ENCODE results near the gene GARIN6. TPM values are rescaled to one million over a fixed set of nuclear protein-coding genes. Genes with fewer than 3 reads are reported as not detected.
"Not testable (repeated sequence)": the region's sequence is repeated elsewhere in the genome, so short reads cannot be mapped to it uniquely, and the experiment has no call there.

Gene GARIN6
- total RNA-seq, result not detected in 2 replicates

DNA sequence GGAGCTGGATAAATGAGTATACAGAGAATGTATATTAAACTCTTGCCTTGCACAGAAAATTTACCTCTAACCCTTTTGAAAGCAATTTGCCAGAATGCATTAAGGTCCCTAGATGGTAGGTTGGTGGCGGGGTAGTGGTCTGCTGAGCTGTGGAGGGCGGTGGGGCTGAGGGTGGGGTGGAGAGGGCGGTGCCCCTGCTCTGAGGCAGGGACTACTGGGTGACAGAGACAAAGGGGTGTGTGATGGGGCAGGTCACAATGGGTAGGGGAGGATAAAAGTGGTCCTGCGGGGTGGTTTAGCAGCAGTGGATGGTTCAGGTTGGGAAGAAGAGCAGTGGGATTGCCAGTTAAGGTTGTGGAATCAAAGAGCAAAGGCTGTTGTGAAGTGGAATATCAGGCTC lies at the start of gene GARIN6:
Gene GARIN6 (plus strand): TSS at position 301 of the 400 bp plus-strand sequence. CDS start 422 bp downstream, outside the sequence.
- H3K9me3 Mint-ChIP-seq, result no peaks in the 10 kb centered on the region
- no peaks in the 10 kb centered on the region for H3K36me3 Mint-ChIP-seq (ENCODE audit: low read depth)

DNA sequence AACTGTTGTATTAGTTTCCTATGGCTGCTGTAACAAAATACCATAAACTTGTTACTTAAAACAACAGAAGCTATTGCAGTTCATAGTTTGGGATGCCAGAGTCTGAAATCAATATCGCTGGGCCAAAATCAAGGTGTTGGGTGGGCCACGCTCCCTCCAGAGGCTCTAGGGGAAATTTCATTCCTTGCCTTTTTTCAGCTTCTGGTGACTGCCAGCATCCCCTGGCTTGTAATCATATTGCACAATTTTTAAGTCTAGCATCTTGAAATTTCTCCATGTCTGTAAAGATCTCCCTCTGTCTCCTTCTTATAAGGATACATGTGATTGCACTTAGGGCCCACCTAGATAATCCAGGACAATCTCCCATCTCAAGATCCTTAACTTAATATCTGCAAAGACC lies 48.8 kb upstream of the GARIN6 start:
- no peaks in the 10 kb centered on the region for H3K9me3 Mint-ChIP-seq
- no peak overlapping the region for H3K4me3 Mint-ChIP-seq
- no peak overlapping the region for H3K27ac Mint-ChIP-seq
- DNase-seq (ENCODE audit: low spot score), result no peak
- no peaks in the 10 kb centered on the region for H3K27me3 Mint-ChIP-seq (ENCODE audit: insufficient read depth)
- intact Hi-C loops (cut with micrococcal nuclease), result no loop called here
- no peaks in the 10 kb centered on the region for H3K4me1 Mint-ChIP-seq (ENCODE audit: low read depth)
- H3K36me3 Mint-ChIP-seq (ENCODE audit: low read depth), result no peaks in the 10 kb centered on the region

More for the DNA sequence above, at the start of gene GARIN6:
- no peak for DNase-seq (ENCODE audit: low spot score)
- H3K27ac Mint-ChIP-seq, result no peak within 1 kb of the TSS
- H3K27me3 Mint-ChIP-seq (ENCODE audit: insufficient read depth), result no peaks in the 10 kb centered on the region
- intact Hi-C loops (cut with micrococcal nuclease), result no loop called here
- no peaks in the 10 kb centered on the region for H3K4me1 Mint-ChIP-seq (ENCODE audit: low read depth)
- no peak within 1 kb of the TSS for H3K4me3 Mint-ChIP-seq

DNA sequence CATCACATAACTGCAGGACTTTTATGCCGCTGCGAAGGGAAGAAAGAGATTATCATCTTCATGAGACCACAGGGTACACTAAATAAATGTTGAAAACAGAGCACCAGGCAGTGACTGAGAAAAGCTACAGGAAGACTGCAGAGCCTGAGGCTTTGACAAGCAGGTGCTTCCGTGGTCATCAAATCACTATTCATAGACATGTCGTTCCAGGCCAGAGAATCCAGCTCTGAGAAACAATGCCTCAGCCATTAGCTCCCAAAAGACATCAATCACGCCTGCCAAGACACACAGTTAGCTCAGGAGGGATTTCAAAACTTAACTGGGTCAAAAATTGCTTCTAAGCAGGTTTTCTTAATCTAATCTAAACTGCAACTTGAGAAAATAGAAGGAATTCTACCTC lies 47.2 kb upstream of the GARIN6 start:
- Mint-ChIP-seq H3K27me3 (ENCODE audit: insufficient read depth) (no peaks in the 10 kb centered on the region), H3K4me1 (ENCODE audit: low read depth) (no peaks in the 10 kb centered on the region), H3K36me3 (ENCODE audit: low read depth) (no peaks in the 10 kb centered on the region), H3K9me3 (no peaks in the 10 kb centered on the region), H3K4me3 (no peak overlapping the region), H3K27ac (no peak overlapping the region)
- intact Hi-C loops (cut with micrococcal nuclease), result no loop called here
- no peak for DNase-seq (ENCODE audit: low spot score)

DNA sequence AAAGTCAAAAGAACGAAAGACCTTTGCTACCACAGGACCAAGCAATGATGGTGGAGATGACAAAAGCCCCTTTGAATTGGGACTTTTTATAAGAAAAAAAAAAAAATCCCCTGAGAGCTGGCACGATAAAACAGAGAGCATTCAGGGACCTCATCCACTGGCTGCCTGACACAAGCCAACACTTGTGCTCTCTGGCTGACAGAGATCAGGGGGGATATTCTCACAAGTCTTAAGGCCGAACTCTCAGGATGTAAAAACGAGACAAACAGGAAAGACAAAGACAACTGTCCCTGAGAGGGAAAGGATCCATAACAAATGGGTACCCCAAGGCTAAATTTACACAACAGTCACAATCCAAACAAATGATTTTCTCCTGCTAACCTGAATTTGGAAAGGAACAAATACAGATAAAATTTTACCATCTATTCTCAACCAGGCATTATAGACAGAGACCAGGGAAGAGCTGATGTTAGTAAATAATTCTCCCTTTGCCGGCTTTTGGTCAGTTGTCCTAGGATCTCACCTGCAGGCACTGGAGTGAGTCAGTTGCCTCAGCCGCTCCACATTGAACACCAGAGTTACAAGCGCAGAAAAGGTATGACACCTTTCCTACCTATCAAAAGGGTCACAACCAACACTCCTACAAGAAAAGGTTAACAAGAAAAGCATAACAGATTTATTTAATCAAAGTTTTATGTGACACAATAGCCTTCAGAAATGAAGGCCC lies 37.9 kb upstream of the GARIN6 start:
- H3K27ac Mint-ChIP-seq, result no peak overlapping the region
- intact Hi-C loops (cut with micrococcal nuclease), result no loop called here
- H3K4me1 Mint-ChIP-seq (ENCODE audit: low read depth), result no peaks in the 10 kb centered on the region
- H3K4me3 Mint-ChIP-seq, result no peak overlapping the region
- no peaks in the 10 kb centered on the region for H3K9me3 Mint-ChIP-seq
- H3K27me3 Mint-ChIP-seq (ENCODE audit: insufficient read depth), result no peaks in the 10 kb centered on the region
- H3K36me3 Mint-ChIP-seq (ENCODE audit: low read depth), result no peaks in the 10 kb centered on the region
- no peak for DNase-seq (ENCODE audit: low spot score)

- no peaks in the 10 kb centered on the region for H3K9me3 Mint-ChIP-seq
- intact Hi-C loops (cut with micrococcal nuclease), result no loop called here
- no peaks in the 10 kb centered on the region for H3K4me1 Mint-ChIP-seq (ENCODE audit: low read depth)
Observed at GRCh38 chr12:99611117-99611516, 36.4 kb upstream of the GARIN6 start.

GRCh38 chr12:99611599-99611998 lies 36.0 kb upstream of the GARIN6 start:
- no peaks in the 10 kb centered on the region for H3K27me3 Mint-ChIP-seq (ENCODE audit: insufficient read depth)
- no peaks in the 10 kb centered on the region for H3K4me1 Mint-ChIP-seq (ENCODE audit: low read depth)
- H3K4me3 Mint-ChIP-seq, result no peak overlapping the region
- H3K36me3 Mint-ChIP-seq (ENCODE audit: low read depth), result no peaks in the 10 kb centered on the region
- no peak overlapping the region for H3K27ac Mint-ChIP-seq
- intact Hi-C loops (cut with micrococcal nuclease), result no loop called here
- no peaks in the 10 kb centered on the region for H3K9me3 Mint-ChIP-seq
- no peak for DNase-seq (ENCODE audit: low spot score)

More at GRCh38 chr12:99611117-99611516, 36.4 kb upstream of the GARIN6 start:
- Mint-ChIP-seq H3K27ac (no peak overlapping the region), H3K27me3 (ENCODE audit: insufficient read depth) (no peaks in the 10 kb centered on the region), H3K36me3 (ENCODE audit: low read depth) (no peaks in the 10 kb centered on the region), H3K4me3 (no peak overlapping the region)
- DNase-seq (ENCODE audit: low spot score), result no peak

- Mint-ChIP-seq H3K27me3 (ENCODE audit: insufficient read depth) (no peaks in the 10 kb centered on the region), H3K4me3 (no peak overlapping the region), H3K36me3 (ENCODE audit: low read depth) (no peaks in the 10 kb centered on the region), H3K27ac (no peak overlapping the region), H3K4me1 (ENCODE audit: low read depth) (no peaks in the 10 kb centered on the region), H3K9me3 (no peaks in the 10 kb centered on the region)
- no peak for DNase-seq (ENCODE audit: low spot score)
- intact Hi-C loops (cut with micrococcal nuclease), result no loop called here
Observed at GRCh38 chr12:99618657-99619056, 28.9 kb upstream of the GARIN6 start.

- H3K36me3 Mint-ChIP-seq (ENCODE audit: low read depth), result no peaks in the 10 kb centered on the region
- no peak overlapping the region for H3K27ac Mint-ChIP-seq
- H3K27me3 Mint-ChIP-seq (ENCODE audit: insufficient read depth), result no peaks in the 10 kb centered on the region
- intact Hi-C loops (cut with micrococcal nuclease), result loop anchor here (1.0 to 10.0 kb wide), 2 partner anchors 235 to 576 kb away; no protein-coding TSS in a partner anchor
- DNase-seq (ENCODE audit: low spot score), result no peak
- no peaks in the 10 kb centered on the region for H3K4me1 Mint-ChIP-seq (ENCODE audit: low read depth)
- H3K4me3 Mint-ChIP-seq, result no peak overlapping the region
- H3K9me3 Mint-ChIP-seq, result no peaks in the 10 kb centered on the region
Observed at GRCh38 chr12:99619389-99620158, 28.0 kb upstream of the GARIN6 start.

DNA sequence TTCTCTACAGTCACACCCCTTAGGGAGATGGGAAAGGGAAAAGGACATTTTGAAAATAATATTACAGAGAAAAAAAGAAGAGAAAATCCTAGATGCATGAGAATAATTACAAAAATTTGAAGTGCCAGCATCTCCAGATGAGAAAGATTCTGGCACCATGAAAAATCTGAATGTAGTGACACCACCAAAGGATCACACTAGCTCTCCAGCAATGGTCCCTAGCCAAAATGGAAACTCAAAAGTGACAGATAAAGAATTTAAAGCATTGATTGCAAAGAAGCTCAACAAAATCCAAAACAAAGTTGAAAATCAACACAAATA lies 27.4 kb upstream of the GARIN6 start:
- Mint-ChIP-seq H3K4me3 (no peak overlapping the region), H3K27ac (no peak overlapping the region), H3K27me3 (ENCODE audit: insufficient read depth) (no peaks in the 10 kb centered on the region), H3K4me1 (ENCODE audit: low read depth) (no peaks in the 10 kb centered on the region), H3K9me3 (no peaks in the 10 kb centered on the region), H3K36me3 (ENCODE audit: low read depth) (no peaks in the 10 kb centered on the region)
- intact Hi-C loops (cut with micrococcal nuclease), result loop anchor here (1.0 to 10.0 kb wide), 2 partner anchors 235 to 577 kb away; no protein-coding TSS in a partner anchor
- DNase-seq (ENCODE audit: low spot score), result no peak

DNA sequence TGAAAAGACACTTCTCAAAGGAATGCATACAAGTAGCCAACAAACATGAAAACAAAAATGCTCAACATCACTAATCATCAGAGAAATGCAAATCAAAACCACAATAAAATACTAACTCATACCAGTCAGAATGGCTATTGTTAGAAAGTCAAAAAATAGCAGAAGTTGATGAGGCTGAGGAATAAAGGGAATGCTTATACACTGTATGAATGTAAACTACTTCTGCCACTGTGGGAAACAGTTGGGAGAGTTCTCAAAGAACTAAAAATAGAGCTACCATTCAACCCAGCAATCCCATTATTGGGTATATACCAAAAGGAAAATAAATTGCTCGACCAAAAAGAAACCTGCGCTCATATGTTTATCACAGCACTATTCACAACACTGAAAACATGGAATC lies 23.0 kb upstream of the GARIN6 start:
- not testable (repeated sequence) for H3K4me1 Mint-ChIP-seq (ENCODE audit: low read depth); H3K4me3 Mint-ChIP-seq; DNase-seq (ENCODE audit: low spot score); H3K36me3 Mint-ChIP-seq (ENCODE audit: low read depth); H3K9me3 Mint-ChIP-seq; H3K27me3 Mint-ChIP-seq (ENCODE audit: insufficient read depth); H3K27ac Mint-ChIP-seq
- intact Hi-C loops (cut with micrococcal nuclease), result loop anchor here (10.0 kb wide), 1 partner anchor 240 kb away; no protein-coding TSS in a partner anchor

- Mint-ChIP-seq H3K4me1 (ENCODE audit: low read depth) (no peaks in the 10 kb centered on the region), H3K4me3 (no peak overlapping the region), H3K36me3 (ENCODE audit: low read depth) (no peaks in the 10 kb centered on the region), H3K27me3 (ENCODE audit: insufficient read depth) (no peaks in the 10 kb centered on the region), H3K9me3 (no peaks in the 10 kb centered on the region), H3K27ac (no peak overlapping the region)
- intact Hi-C loops (cut with micrococcal nuclease), result loop anchor here (10.0 kb wide), 1 partner anchor 243 kb away; no protein-coding TSS in a partner anchor
- DNase-seq (ENCODE audit: low spot score), result no peak
Observed at GRCh38 chr12:99627459-99627858, 20.1 kb upstream of the GARIN6 start.

- Mint-ChIP-seq H3K4me3 (no peak overlapping the region), H3K9me3 (no peaks in the 10 kb centered on the region), H3K27me3 (ENCODE audit: insufficient read depth) (no peaks in the 10 kb centered on the region)
Observed at GRCh38 chr12:99644629-99645028, 2.9 kb upstream of the GARIN6 start.

DNA sequence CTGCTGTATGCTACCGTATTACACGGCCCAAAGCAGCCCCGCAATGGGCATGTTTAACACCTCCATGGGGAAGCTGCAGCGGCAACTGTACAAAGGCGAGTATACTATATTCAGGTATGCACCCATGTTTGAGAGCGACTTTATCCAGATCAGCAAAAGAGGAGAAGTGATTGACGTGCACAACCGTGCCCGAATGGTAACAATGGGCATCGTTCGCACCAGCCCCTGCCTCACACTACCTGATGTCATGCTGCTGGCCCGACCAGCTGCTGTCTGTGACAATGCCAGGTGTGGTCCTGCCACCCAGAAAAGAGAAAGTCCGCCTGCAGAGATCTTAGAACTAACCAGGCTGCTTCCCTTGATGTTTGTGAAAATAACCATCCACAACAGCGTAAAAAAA lies 630 bp downstream of the GARIN6 start:
- Mint-ChIP-seq H3K27me3 (ENCODE audit: insufficient read depth) (no peaks in the 10 kb centered on the region), H3K27ac (no peak overlapping the region), H3K9me3 (no peaks in the 10 kb centered on the region), H3K36me3 (ENCODE audit: low read depth) (no peaks in the 10 kb centered on the region), H3K4me1 (ENCODE audit: low read depth) (no peaks in the 10 kb centered on the region), H3K4me3 (no peak overlapping the region)
- no peak for DNase-seq (ENCODE audit: low spot score)
- intact Hi-C loops (cut with micrococcal nuclease), result no loop called here

More at GRCh38 chr12:99644629-99645028, 2.9 kb upstream of the GARIN6 start:
- no peaks in the 10 kb centered on the region for H3K36me3 Mint-ChIP-seq (ENCODE audit: low read depth)
- no peak overlapping the region for H3K27ac Mint-ChIP-seq
- DNase-seq (ENCODE audit: low spot score), result no peak
- no peaks in the 10 kb centered on the region for H3K4me1 Mint-ChIP-seq (ENCODE audit: low read depth)
- intact Hi-C loops (cut with micrococcal nuclease), result no loop called here

All from activated T-helper 1 cell treated with anti-CD3 and anti-CD28 coated beads, Interleukin-12 subunit alpha, Interleukin-12 subunit beta, Interleukin-2, Interleukin-4 antibody, amounts not matched to agents 30 ng/mL and 10 ng/mL and 1 ng/mL, durations not matched to agents 14 hours and 24 hours and 36 hours (primary cell).